RPMI7951 (cell line): ENCODE data around the gene ROBO4. TPM values are rescaled to one million over a fixed set of nuclear protein-coding genes. Genes with fewer than 3 reads are reported as not detected.

ENCODE experiments used
- DNase-seq: peaks from one replicate; pipeline ENCODE4 v3.0.0-alpha.2; 2012; ENCODE audit warnings: low read depth
- total RNA-seq: library from RNA; depleted of rRNA; stranded (reverse); fragments of >200 nt; shearing (Covaris generic); gene quantifications from 2 replicates; pipeline ENCODE4 v1.2.3, GENCODE V29; 2014; rRNA removed

Gene ROBO4
- total RNA-seq = 8.9 and 9.6 TPM in 2 replicates

DNA sequence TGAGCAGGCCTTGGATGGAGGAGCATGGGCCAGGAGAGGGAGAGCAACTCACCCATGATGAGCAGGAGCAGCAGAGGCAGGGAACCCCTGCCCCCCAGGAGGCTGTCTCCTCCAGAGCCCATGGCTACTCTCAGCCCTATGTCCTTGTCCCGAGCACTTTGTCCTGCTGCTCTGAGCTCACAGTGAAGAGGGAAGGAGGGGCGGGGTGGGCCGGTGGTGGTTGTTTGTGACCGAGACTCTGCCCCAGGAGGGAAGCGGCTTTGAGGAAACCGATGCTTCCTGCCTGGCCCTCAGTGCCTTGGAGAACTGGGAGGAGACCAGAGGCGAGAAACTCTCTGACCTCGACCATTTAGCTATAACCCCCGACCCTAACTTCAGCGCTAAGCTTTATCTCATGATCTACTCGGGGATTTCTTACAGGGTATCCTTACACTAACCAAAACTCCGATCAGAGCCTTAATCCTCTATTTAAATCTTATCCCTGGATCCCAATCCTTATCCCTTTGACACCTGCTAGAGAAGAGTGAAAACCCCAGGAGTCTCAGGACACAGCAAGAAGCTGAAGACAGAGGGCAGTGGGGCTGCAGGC, at the start of gene ROBO4:
Gene ROBO4, minus strand, starts transcription at position 192 of the 589 bp plus-strand sequence. Its CDS starts 70 bp downstream, at position 122.
- DNase-seq = peak; percentile 47

DNA sequence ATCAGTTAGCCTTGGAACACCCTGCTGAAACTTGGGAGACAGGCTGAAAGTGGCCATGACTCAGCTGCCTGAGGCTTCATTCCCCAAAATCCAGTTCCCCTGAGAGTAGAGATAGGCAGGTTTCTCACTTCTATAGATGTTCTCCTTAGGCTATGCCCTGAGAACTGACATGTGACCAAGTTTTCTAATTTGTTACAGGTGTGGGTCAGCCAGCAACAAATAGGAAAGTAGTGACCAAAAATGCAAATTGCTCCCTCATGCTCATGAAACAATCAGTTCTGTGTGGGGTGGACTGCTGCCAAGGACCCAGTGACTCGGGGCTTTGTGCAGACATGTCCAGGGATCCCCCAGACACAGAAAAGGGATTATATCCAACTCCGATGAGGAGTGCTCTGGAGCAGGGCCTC, 49.1 kb upstream of the ROBO4 start:
- DNase-seq = peak; percentile 78

DNA sequence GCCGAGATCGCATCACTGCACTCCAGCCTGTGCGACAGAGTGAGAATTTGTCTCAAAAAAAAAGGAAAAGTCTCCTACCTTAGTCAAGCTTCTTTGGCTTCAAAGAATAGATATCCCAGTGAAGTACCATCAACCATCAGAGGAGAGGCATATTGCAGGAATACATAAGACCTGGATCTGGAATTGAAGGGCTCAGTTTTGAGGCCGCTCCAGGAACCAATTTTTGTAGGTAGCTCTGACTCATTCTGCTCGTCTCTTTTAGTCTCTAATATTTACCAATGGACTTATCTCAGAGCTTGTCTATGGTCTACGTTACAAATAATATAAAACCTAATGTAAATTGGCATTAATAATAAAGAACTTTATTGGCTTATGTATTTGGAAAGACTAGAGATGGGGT, 48.2 kb upstream of the ROBO4 start:
- DNase-seq = no peak

DNA sequence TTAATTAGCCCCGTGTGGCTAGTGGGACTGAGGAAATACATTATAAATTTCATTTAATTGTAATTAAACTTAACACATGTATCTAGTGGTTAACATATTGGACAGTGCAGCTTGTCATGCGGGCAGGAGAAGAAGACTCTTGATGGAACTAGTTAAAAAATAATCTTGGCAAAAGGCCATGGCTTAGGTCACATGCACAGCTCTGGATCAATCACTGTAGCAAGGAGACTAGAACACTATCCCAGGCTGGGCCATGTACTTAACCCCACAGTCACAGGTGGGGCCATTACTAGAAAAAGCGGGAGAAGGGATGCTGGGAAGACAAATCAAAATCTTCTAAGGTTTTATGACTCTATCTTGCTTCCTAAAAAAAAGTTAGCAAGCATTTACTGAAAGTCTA, 46.9 kb upstream of the ROBO4 start:
- no peak for DNase-seq

DNA sequence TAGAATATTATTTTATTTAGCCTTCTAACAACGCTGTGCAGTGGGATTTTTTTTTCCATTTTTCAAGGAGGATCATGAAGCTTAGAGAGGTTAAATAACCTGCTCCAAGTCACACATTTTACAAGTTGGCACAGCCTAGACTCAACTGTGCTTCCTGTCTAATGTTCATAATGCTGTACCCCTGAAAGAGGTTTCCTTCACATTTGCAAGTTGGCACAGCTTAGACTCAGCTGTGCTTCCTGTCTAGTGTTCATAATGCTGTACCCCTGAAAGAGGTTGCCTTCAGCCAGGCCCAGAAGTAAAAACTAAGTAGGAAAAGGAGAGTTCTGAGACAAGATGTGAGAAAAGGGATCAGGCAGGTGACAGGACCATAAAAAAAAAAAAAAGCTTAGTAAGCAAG, 46.1 kb upstream of the ROBO4 start:
- no peak for DNase-seq

DNA sequence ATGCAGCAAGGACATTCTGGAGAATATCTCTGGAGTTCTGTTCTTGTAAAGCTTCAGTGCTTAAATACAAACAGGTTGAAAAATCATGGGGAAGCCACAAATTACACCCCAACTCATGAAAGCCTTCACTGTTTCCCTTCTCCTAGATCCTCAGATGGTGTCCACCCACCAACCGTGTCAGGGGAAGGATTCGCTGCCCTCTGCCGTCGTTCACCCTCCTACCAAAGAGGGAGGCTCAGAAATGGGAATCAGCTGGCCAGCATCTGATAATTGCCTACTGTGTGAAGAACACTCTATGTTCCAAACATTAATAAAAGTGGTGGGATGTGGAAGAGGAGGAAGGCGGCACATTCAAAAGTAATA, 45.6 kb upstream of the ROBO4 start:
- no peak for DNase-seq

DNA sequence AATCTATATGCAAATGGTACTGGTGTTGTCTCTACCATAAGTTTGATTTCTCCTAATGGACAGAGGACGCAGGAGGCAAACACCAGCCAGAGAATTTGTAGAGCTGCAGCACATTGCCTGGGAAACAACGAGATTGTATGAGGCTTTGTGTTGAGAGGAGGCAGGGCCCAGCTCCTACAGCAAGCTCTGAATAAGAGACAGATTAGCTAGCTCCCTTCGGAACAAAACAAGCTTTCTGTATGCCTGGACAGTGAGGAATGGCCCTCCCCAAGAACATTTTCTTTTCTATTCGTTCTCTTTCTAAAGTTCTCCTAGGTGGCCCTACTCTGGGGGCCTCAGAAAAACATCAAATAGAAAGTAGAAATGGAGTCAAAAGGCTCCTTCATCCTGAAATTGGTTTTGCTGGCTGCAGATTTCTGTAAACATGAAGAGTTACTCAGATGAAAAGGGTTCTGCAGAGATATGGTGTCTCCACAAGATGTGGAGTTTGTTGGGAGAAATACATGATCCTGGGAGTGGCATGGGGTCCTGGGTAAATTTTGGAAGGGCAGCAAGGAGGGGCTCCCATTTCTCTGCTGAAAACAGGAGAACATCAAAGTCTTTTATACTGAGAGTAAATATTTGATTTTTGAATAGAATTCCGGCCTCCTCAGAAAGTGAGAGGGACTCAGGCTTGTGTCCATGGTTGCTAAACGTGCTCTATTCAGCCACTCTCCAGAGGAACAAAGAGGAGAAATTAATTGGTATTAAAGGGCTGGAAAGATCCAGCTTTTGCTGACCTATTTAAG, 45.0 kb upstream of the ROBO4 start:
- DNase-seq = no peak

DNA sequence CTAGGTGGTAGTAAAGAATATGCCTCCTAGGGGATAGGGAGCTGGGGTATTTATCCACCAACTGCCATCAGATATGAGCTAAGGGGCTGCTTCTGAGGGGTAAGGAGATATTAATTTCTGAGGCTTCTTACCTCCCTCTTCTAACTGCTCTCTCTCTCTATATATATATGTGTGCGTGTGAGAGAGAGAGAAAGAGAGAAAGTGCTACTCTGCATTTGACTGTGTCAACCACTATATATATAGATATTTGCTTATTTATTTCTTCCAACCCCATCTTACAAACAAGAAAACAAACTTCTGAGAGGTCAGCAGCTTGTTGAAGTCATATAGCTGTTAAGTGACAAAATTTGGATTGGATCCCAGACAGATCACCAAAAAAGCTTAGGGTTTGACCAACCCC, 44.0 kb upstream of the ROBO4 start:
- no peak for DNase-seq

DNA sequence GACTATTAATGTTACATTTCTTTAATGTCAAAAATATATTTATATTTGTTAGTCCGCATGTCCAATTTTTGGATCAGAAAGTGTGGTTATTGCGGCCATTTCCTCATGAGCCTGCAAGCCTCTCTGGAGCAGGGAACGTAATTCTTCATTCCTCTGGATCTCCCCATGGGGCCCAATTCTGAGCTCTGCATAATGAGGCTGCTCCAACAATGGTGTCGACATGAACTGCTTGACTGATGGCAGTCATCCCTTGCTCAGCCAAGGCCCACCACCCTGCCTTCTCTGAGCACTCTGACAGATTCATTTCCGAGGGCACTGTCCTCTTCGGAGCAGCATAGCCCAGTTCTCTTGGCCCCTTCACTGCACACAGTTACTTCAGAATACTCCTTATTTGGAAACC, 41.3 kb upstream of the ROBO4 start:
- no peak for DNase-seq

DNA sequence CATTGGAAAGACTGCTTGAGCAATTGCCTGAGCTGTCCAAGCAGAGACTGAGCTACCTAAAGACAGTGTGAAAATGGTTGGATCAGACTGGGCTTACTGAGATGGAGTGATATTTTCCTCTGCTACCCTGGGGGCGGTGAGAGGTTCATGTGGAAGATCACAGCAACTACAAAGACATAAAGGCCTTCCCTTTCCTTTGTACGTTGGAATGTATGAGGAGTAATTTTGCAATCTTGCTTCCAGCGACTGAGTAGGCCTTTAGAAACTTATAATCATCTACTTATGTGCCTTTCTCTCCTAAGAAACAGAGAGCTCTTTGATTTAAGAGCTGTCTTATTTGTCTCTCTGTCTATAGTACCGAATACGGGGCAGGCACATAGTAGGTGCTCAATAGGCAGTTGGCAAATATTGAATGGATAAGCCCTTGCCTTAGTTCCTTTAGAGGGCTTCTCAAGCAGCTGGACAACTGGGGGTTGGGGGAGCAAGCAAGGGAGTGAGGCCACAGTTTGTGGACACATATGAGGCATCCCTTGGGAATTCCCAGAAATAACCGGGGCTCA, 40.6 kb upstream of the ROBO4 start:
- peak; percentile 42 for DNase-seq

DNA sequence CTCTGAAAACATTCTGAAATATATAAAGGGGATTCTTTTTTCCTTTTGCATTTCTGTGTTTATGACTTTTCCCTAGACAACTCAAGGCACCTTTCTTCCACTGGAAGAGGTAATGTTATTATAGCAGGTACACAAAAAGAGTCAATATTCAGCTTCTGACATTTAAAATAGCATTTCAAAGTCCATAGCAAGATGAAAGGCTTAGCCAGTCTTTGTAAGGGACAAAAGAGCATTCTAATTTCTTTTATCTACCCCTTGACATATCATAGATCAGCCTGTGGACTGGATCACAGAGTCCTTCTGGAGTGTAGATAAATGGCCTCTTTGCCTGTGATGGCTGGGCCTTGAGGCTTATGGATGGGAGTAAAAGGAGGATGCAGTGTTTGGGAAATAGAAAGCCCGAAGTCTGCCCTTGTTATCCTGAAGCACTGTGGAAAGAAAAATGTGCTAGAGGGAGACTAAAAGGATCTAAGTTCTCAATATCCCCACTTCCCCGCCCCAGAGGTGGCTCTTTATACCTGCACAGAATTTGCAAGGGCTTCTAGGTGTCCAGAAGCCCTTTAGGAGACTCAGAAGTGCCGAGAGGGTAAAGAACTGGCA, 39.8 kb upstream of the ROBO4 start:
- no peak for DNase-seq

DNA sequence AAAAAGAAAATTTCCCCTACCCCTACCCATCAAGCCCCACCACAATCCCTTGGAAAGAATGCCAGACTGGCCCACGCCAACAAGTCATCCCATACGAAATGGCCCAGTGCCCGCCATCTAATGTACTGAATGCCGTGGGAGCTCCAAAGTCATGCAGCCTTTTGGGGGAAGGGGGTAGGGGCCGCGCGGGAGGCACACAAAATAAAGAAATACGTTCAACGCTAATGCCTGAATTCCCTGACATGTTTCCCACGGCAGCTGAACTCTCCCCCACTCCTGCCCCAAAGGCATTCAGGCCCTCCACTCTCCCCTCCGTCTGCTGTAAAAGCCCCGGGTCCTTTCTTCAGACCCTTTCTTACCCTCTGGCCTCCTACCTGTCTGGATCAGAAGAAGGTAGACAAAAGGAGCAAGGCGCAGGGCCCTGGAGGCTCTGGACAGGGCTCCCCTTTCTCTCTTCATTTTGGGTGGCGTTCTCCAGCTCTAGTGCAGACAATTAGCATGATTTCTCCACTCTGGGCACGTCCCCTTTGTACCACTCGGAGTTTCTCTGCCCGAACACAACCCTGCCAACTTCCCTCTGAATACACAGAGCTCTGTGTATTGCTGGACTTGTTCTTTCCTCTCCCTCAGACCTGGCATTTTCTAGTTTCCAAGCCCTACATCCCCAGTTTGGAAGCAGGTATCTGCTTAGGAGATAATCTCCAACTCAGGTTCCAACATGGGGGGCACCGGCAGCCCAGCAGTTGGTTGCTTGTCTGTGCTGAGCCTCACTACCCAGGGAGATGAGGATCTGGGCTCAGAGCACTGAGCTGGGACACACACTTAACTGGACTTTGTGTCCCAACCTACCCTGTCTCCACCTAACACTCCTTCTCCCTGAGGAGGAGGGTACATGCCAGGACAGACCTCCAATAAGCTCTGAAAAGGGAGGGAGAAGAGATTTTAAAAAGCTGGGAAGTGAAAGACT, 38.2 kb upstream of the ROBO4 start, which contains the start of gene HEPACAM:
Gene HEPACAM, minus strand, starts transcription at position 500 of the 967 bp plus-strand sequence. Its CDS starts 41 bp downstream, at position 459.
- no peak for DNase-seq

DNA sequence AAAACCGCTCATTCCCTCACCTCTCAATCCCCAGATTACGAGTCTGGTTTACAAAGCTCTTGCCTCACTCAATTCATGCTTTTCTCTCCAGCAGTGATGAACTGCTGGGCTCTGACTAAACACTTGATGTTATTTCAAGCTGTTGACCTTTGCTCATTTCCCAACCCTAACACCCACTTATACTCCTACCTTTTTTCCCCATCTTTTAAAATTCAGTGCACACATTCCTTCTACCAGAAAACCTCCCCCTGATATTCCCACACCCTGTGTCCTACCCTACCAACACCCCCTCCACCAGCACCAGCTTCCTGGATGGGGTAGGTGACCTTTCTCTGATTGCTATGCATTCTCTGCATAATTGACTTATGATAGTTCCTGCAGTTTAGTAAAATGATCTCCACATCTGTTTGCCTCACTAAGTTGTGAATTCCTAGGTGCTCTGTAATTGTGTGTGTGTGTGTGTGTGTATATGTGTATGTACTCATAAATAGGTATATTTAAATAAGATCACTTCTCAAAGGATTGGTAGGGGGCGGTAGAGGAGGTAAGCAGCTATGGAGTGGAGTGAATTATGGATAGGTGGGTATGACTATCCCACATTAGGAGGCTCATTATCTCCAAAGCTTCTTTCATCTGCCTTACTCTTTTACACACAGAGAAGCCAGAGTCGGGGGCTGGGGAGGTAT, 37.3 kb upstream of the ROBO4 start:
- DNase-seq = peak; percentile 20

DNA sequence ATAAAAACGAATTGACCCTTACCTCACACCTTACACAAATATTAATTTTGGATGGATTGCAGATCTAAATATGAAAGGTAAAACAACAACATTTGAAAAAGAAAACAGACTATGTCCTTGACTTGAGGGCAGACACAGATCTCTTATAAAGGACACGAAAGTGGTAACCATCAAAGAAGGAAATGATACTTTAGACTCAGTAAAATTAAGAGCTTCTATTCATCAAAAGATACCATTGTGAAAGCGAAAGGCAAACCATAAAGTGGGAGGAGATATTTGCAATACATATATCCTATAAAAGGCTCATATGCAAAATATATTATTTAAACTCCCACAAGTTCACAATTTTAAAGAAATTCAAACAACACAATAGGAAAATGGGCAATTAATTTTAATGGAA, 33.1 kb upstream of the ROBO4 start:
- no peak for DNase-seq

DNA sequence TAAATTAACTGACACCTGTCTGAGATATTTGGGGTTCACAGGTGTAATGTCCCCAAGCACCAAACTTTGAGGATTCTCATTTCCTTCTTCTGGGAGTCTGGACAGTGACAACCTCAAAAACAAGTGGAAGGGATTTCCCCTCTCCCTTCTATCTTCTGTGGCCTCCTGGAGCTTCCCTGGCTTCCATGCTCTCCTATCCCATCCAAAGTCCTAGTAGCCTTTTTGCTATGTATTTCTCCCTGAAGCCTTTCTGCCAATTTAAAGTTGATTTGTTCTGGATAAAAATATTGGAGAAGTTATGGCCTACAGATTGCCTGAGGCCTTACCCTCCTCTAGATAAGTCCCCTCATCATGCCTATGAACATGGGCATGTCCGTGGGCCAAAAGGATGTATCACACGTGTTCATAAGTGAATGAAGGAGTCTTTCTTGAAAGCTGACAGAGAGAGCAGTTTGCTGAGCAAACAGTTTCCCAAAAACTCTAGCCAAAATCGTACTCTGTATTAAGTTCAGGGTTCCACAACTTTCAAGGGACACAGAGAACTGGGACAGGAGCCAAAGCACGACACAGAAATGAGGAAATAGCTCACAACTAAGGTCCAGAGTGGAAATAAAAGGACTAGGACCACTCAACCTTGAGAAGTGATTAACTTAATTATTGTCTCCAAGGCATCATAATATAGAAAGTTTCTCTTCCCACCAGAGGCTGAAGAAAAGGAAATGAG, 31.4 kb upstream of the ROBO4 start:
- DNase-seq = no peak

DNA sequence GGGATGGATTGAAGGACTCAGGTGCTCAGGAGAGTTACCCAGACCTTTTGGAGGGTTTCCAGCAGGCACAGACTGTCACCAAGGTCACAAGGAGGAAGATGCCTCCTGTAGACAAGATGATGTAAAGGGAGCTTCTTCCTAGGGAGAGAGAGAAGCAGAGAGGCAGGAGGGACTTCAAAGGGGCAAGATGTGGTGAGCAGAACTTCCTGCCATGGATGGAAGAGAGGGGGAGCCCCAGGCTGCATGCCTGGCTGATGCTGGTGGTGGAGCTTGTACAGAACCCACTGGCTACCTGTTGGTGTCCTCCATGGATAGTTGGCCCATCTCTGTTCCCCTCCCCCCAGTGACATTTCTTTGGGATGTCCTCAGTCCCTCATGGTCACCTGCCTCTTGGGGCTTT, 25.6 kb upstream of the ROBO4 start:
- DNase-seq = no peak

DNA sequence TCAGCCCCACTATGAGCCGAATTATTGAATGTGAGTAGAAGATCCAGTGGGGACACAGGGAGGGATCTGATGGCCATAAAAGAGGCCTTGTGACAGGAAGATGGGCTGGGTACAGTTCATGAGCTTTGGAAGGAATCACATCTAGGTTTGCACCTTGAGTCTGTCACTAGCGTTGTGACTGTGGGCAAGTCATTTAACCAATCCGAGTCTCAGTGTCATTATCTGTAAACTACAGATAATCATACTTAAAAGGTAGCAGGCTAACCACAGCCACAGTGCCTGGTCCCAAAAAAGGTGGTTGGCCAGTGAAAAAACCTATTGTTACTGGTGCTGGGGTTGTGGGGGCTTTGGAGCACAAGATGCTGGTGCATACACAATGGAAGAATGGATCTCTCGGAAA, 25.2 kb upstream of the ROBO4 start:
- DNase-seq = no peak

DNA sequence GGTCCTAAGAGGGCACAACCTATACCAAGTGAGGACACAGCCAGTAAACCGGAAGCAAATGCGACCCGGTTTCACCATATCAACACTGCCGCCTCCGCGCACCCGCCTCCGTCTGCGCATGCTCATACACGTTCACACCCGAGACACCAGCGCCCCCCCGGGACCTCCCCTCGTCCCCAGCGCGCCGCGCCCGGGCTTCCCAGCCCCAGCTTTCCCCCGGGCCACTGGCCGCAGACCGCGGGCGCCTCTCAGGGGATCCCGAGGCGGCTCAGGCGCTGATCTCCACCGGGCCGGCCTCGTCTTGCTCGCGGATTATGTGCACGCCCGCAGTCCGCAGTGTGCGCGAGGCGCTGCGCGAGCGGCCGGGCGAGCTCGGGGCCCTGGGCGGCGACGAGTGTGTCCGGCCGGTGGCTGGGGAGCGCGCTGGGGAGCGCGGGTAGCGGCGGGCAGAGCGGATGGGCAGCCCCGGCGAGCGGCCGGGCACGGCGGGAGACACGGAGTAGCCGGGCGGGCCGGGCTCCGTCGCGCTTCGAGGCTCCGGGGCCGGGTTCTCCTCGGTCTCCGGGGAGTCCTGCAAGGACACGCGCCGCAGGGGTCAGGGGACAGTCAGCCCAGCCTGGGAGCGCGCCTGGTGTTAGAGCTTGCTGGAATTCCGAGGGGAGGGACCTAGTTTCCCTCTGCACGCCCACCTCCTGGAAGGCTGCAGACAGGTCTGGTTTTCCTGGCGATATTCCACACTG, 23.4 kb upstream of the ROBO4 start:
- DNase-seq = peak; percentile 81

DNA sequence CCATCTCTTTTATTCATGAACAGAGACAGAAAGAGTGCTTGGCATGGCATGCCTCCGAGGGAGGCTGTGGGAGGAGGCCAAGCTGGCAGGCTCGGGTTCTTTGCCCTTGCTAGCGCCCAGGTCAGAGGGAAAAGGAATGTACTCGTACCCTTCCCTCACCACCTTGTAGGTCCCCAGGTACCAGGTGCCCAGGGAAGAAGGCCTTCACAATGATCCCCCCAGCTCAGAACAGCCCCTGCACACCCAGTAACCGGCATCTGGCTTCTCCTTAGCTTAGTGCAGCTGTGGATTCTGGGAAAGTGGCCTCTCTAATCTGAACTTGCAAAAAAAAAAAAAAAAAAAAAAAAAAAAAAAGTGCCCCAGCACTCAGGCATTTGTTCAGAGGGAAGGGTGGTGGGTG, 22.7 kb upstream of the ROBO4 start:
- DNase-seq = no peak

DNA sequence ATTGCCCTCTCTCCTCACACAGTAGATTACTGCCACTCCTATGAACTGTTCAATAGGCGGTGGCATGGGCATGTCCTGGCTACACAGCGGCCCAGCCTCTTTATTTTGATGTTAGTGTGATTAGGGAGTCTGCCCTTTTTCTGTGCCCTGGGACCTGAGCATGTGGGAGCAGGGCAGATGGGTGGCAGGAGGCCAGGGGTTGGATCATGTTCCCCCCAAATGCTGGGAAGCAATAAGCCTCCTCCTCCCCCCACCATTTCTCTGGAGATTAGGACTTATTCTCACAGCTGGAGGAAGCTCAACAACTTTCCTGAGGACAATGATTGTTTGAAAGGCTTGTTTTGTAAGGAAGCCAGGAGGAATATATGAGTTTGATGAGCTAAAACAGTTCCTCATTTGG, 22.2 kb upstream of the ROBO4 start:
- no peak for DNase-seq
